HG03354 (cell line): ENCODE data around the gene MCMBP.

Source experiments
- ATAC-seq: cut with Tn5 transposase; IDR thresholded peaks from one replicate; pipeline ENCODE4 v1.9.1; 2021; ENCODE audit warnings: mild to moderate bottlenecking; ENCODE audit not compliant: unreplicated experiment, poor library complexity, severe bottlenecking

Gene MCMBP

GRCh38 chr10:119834188-119834587, 38.5 kb downstream of the MCMBP start:
- no peak for ATAC-seq

- ATAC-seq: no peak
Measured at GRCh38 chr10:119832951-119833350, 39.7 kb downstream of the MCMBP start.

- no peak for ATAC-seq
Measured at GRCh38 chr10:119831656-119832055, 41.0 kb downstream of the MCMBP start.

GRCh38 chr10:119830851-119831250, 41.8 kb downstream of the MCMBP start:
- ATAC-seq: no peak

GRCh38 chr10:119829429-119829828, 43.2 kb downstream of the MCMBP start:
- ATAC-seq: no peak

- ATAC-seq: no peak
Measured at GRCh38 chr10:119827430-119827829, 45.2 kb downstream of the MCMBP start.

GRCh38 chr10:119826771-119827170, 45.9 kb downstream of the MCMBP start:
- no peak for ATAC-seq

- ATAC-seq: no peak
Measured at GRCh38 chr10:119824299-119824698, 48.3 kb downstream of the MCMBP start.

GRCh38 chr10:119821182-119821581, 51.5 kb downstream of the MCMBP start:
- ATAC-seq: no peak

- ATAC-seq: no peak
Measured at GRCh38 chr10:119818889-119819270, 53.8 kb downstream of the MCMBP start.

GRCh38 chr10:119817991-119818888, 54.4 kb downstream of the MCMBP start:
- no peak for ATAC-seq

- no peak for ATAC-seq
Measured at GRCh38 chr10:119815671-119816070, 57.0 kb downstream of the MCMBP start.

GRCh38 chr10:119812684-119813083, 60.0 kb downstream of the MCMBP start:
- ATAC-seq: no peak

GRCh38 chr10:119811122-119811521, 61.5 kb downstream of the MCMBP start:
- no peak for ATAC-seq

- no peak for ATAC-seq
Measured at GRCh38 chr10:119807960-119808697, 64.5 kb downstream of the MCMBP start.

- no peak for ATAC-seq
Measured at GRCh38 chr10:119806334-119807130, 66.1 kb downstream of the MCMBP start.

- no peak for ATAC-seq
Measured at GRCh38 chr10:119805702-119806230, 66.9 kb downstream of the MCMBP start.

- ATAC-seq: no peak
Measured at GRCh38 chr10:119803264-119803663, 69.4 kb downstream of the MCMBP start.

- ATAC-seq: no peak
Measured at GRCh38 chr10:119801998-119802538, 70.6 kb downstream of the MCMBP start.

GRCh38 chr10:119801176-119801575, 71.5 kb downstream of the MCMBP start:
- ATAC-seq: no peak
